ENCODE results near the gene RNASEH2B.

GRCh38 chr13:50866817-50867636 is 42.6 kb upstream of the RNASEH2B start:
- TF ChIP-seq POLR2A (IDR thresholded peaks at IDR 0.05; ENCODE audit: extremely low read depth, insufficient read length) (no peak), MYC (IDR thresholded peaks at IDR 0.05; ENCODE audit: low read depth, low read length) (no peak), MAX (IDR thresholded peaks at IDR 0.05; ENCODE audit: low read depth, low read length) (no peak)
- TF ChIP-seq, protein P1, sequence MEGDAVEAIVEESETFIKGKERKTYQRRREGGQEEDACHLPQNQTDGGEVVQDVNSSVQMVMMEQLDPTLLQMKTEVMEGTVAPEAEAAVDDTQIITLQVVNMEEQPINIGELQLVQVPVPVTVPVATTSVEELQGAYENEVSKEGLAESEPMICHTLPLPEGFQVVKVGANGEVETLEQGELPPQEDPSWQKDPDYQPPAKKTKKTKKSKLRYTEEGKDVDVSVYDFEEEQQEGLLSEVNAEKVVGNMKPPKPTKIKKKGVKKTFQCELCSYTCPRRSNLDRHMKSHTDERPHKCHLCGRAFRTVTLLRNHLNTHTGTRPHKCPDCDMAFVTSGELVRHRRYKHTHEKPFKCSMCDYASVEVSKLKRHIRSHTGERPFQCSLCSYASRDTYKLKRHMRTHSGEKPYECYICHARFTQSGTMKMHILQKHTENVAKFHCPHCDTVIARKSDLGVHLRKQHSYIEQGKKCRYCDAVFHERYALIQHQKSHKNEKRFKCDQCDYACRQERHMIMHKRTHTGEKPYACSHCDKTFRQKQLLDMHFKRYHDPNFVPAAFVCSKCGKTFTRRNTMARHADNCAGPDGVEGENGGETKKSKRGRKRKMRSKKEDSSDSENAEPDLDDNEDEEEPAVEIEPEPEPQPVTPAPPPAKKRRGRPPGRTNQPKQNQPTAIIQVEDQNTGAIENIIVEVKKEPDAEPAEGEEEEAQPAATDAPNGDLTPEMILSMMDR (IDR thresholded peaks at IDR 0.05; ENCODE audit: low read depth, low read length) = no peak

Measured in NB4 (cell line).